HepG2 (cell line): ENCODE results near the gene C22orf39. TPM values are rescaled to one million over a fixed set of nuclear protein-coding genes. Genes with fewer than 3 reads are reported as not detected.

Source experiments
- ATAC-seq: fragments of 200-7000 bp; cut with Tn5 transposase; 3 replicates; pipeline ENCODE4 v1.9.1; 2020; ENCODE audit warnings: mild to moderate bottlenecking, moderate library complexity
- BruUV-seq: library from RNA; stranded (reverse); fragments of 400-500 nt; replicated peaks from 2 replicates; lab custom pipeline; 2021; lab: Mats Ljungman, UMichigan
- CTCF ChIA-PET: fragments of 300-600 bp; formaldehyde crosslinking; extraction: SDS; loops from one replicate; lab custom pipeline; 2021; ENCODE audit warnings: low total read pairs, inconsistent platforms, low intra/inter-chr PET ratio; lab: Yijun Ruan, JAX
- POLR2A ChIA-PET: fragments of 350-600 bp; sonication (Branson Sonifier 250); formaldehyde crosslinking; loops from one replicate; lab custom pipeline; 2020; ENCODE audit warnings: antibody characterized with exemption, inconsistent platforms; lab: Yijun Ruan, JAX
- DNase-seq: peaks from one replicate; pipeline ENCODE4 v3.0.0-alpha.2; 2015; ENCODE audit warnings: low spot score
- FAIRE-seq: peaks from 3 replicates; lab custom pipeline; 2011; peaks lifted over from hg19 to GRCh38; lab: Jason Lieb, UNC
- H2AFZ ChIP-seq: one replicate; pipeline ENCODE4 v1.6.1; 2011; ENCODE audit warnings: low read length, inconsistent platforms
- H3K27ac ChIP-seq: fragments of 300-600 bp; 3 replicates; pipeline ENCODE4 v1.8.0; 2011; ENCODE audit warnings: mixed run types, mild to moderate bottlenecking, mixed read lengths, low read length, inconsistent platforms; ENCODE audit not compliant: insufficient read depth; ENCODE audit errors: extremely low read length
- H3K27me3 ChIP-seq, 2 experiments: fragments of 200-600 bp in 1 of 2; 2 replicates in 1 of 2; 3 replicates in 1 of 2; pipeline versions ENCODE4 v1.6.0 to v1.8.0; 2011; ENCODE audit warnings: low read length in 2 of 2, mild to moderate bottlenecking in 2 of 2, moderate library complexity in 2 of 2, inconsistent platforms in 1 of 2; ENCODE audit not compliant: insufficient read depth in 2 of 2, control insufficient read depth in 1 of 2
- H3K36me3 ChIP-seq, 2 experiments: fragments of 200-600 bp in 1 of 2; replicated peaks in 1 of 2; 2 replicates in 1 of 2; 3 replicates in 1 of 2; pipeline versions ENCODE4 v1.5.1 to v1.8.0; 2011; ENCODE audit warnings: low read length in 2 of 2, inconsistent platforms in 1 of 2; ENCODE audit not compliant: insufficient read depth in 2 of 2, control insufficient read depth in 1 of 2
- H3K4me1 ChIP-seq: 2 replicates; pipeline ENCODE4 v1.5.1; 2012; ENCODE audit warnings: low read length, inconsistent platforms; ENCODE audit not compliant: insufficient read depth
- H3K4me2 ChIP-seq: 2 replicates; pipeline ENCODE4 v1.6.0; 2011; ENCODE audit warnings: low read depth, low read length, inconsistent platforms
- H3K4me3 ChIP-seq, 3 experiments: fragments of 200-600 bp in 1 of 3; sonication (generic), shearing (Covaris generic) in 1 of 3; replicated peaks in 1 of 3; 2 replicates each; pipeline ENCODE4 v1.5.1; 2011 to 2016; ENCODE audit warnings: low read length in 3 of 3, inconsistent platforms in 2 of 3, low read depth in 2 of 3, mild to moderate bottlenecking in 2 of 3, control low read depth in 1 of 3, mixed read lengths in 1 of 3; ENCODE audit not compliant: insufficient read depth in 1 of 3
- H3K79me2 ChIP-seq: one replicate; pipeline ENCODE4 v1.6.1; 2011; ENCODE audit warnings: low read length, inconsistent platforms; ENCODE audit not compliant: insufficient read depth
- H3K9ac ChIP-seq: 2 replicates; pipeline ENCODE4 v1.6.0; 2011; ENCODE audit warnings: mild to moderate bottlenecking, low read depth, low read length, inconsistent platforms; ENCODE audit not compliant: insufficient read depth
- H3K9me3 ChIP-seq: 2 replicates; pipeline ENCODE4 v1.5.1; 2012; ENCODE audit warnings: mild to moderate bottlenecking, low read length
- H4K20me1 ChIP-seq: 2 replicates; pipeline ENCODE4 v1.6.0; 2011; ENCODE audit warnings: inconsistent platforms, mild to moderate bottlenecking, low read length, moderate library complexity; ENCODE audit not compliant: insufficient read depth
- CTCF ChIP-seq: sonication (generic); formaldehyde crosslinking; IDR thresholded peaks from 2 replicates; pipeline ENCODE4 v1.5.0; 2020; ENCODE audit warnings: mild to moderate bottlenecking, missing genetic modification reagents, moderate library complexity
- PPARG ChIP-seq: conservative IDR thresholded peaks from 2 replicates; pipeline ENCODE4 v1.6.1; 2016; ENCODE audit warnings: missing biosample characterization, missing genetic modification reagents
- SMC3 ChIP-seq: IDR thresholded peaks from 2 replicates; pipeline ENCODE4 v1.6.1; 2011; ENCODE audit warnings: low read length, improper control_type of control experiment
- STAG1 ChIP-seq: sonication (generic); formaldehyde crosslinking; IDR thresholded peaks from 2 replicates; pipeline ENCODE4 v1.4.0; 2020; ENCODE audit warnings: missing genetic modification reagents
- ZNF639 ChIP-seq: conservative IDR thresholded peaks from 2 replicates; pipeline ENCODE4 v1.6.1; 2018; ENCODE audit warnings: missing genetic modification reagents
- WGBS: methylation state at CpG from one replicate; pipeline ENCODE4 v1.1.6; 2017; ENCODE audit warnings: low lambda C conversion rate; 5-methylcytosine and 5-hydroxymethylcytosine counted together
- in situ Hi-C: cut with HindIII; loops from 2 replicates; pipeline ENCODE4 v1.10.0; 2017; ENCODE audit warnings: low pct_unique_long_range_greater_than_20kb; ENCODE audit not compliant: extremely low pct_ligation_motif_present
- intact Hi-C: fragments of 100-400 bp; cut with micrococcal nuclease; formaldehyde crosslinking; loops from one replicate; pipeline ENCODE4 v1.10.0; 2022; ENCODE audit not compliant: unreplicated experiment
- polyA plus RNA-seq, 8 experiments: library from polyadenylated mRNA; depleted of rRNA in 3 of 8; stranded (reverse) in 7 of 8; unstranded in 1 of 8; fragments of >200 nt; fragmentation: Illumina TruSeq in 4 of 8; extraction: Trizol in 4 of 8; gene quantifications; 2 replicates each; pipeline versions ENCODE4 v1.2.1 to v1.2.3, GENCODE V29; 2011 to 2016; ENCODE audit warnings: low read depth in 4 of 8, missing spikeins in 1 of 8, mixed read lengths in 1 of 8; ENCODE audit not compliant: insufficient read depth in 1 of 8
- total RNA-seq, 5 experiments: library from RNA; depleted of rRNA; stranded (reverse); fragments of >200 nt; fragmentation: Illumina TruSeq; extraction: Trizol; gene quantifications; 2 replicates each; pipeline ENCODE4 v1.2.3, GENCODE V29; 2016; ENCODE audit warnings: low read depth in 1 of 5

The C22orf39 gene
- total and polyA plus RNA-seq, 2 of the 13 experiments (the other 11 are each of a cell fraction or from before 2014, with no cell fraction given) = 23.4 to 26.4 TPM

GRCh38 chr22:19495562-19496323 lies 48.2 kb upstream of the C22orf39 start:
- in situ Hi-C loops (no loop called here), intact Hi-C loops (loop anchor here (1.0 kb wide), 1 partner anchor 135 kb away; no protein-coding TSS in a partner anchor)
- no peak for FAIRE-seq
- no peaks in the 10 kb centered on the region for H3K9me3 ChIP-seq
- no peaks in the 10 kb centered on the region for H3K4me1 ChIP-seq
- WGBS = 91% methylated on average over 5 of the region's 5 CpGs
- H3K4me3 ChIP-seq = no peak overlapping the region
- H3K36me3 ChIP-seq = peaks cover 9 to 54% of the 10 kb centered on the region in 2 experiments; a peak in 4 of 5 replicates
- no peak overlapping the region for H3K4me2 ChIP-seq
- no peaks in the 10 kb centered on the region for H3K27me3 ChIP-seq
- DNase-seq = peak; percentile 32
- CTCF ChIA-PET = interaction anchor here (1.6 kb wide), 1 partner anchor 134 kb away, joined by 12 read pairs; no protein-coding TSS in a partner anchor
- TF ChIP-seq PPARG (CRISPR knock-in tag) (no peak), SMC3 (peak; percentile 25; the same call in 1 of the 2 replicates), CTCF (CRISPR knock-in tag) (0 out of 2 replicates have a peak, but pooled peaks have one; percentile 12), STAG1 (CRISPR knock-in tag) (peak; percentile 52), ZNF639 (CRISPR knock-in tag) (no peak)
- no peaks in the 10 kb centered on the region for H4K20me1 ChIP-seq
- no peak overlapping the region for H3K9ac ChIP-seq
- H2AFZ ChIP-seq = no peak overlapping the region
- ATAC-seq = no peak
- H3K79me2 ChIP-seq = no peaks in the 10 kb centered on the region
- H3K27ac ChIP-seq = no peak overlapping the region
- POLR2A ChIA-PET = no interaction called here
- BruUV-seq = no TSS peak
